ENCODE measurements around the gene FIGN.

DNA sequence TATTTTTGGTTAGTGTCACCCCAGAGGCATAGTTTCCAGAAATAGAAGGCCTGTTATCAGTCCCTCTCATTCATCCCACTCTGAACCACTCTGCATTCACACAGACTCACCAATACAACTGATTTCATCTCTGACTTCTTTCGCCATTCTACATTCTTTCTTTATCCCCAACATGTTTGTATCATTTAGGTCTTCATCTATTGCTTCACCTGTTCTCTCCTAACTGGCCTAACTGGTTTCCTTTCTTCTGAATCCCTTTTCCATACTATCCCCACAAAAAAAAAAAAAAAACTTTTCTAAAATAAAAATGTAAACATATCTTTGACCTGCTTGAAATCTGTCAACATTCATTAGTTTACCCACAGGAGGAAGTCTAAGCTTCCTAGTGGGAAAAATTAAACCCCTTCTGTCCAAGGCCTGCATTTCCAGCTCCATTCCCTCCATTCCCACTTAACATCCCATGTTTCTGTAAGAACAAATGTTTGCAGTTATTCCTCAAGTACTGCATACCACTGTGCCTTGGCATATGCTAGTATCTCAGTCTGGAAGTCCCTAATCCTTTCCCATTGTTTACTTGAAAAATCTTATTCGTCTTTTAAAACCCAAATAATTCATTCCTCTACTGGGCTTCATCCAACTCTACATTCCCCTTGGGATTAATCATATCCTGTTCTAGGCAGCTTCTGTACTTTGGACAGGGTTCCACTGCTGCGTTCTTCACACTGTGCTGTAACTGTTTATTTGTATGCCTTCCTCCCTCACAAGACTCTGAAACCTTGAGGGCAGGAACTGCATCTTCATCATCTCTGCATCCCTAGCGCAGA is 68.5 kb downstream of the FIGN start:
- TF ChIP-seq, protein P1, sequence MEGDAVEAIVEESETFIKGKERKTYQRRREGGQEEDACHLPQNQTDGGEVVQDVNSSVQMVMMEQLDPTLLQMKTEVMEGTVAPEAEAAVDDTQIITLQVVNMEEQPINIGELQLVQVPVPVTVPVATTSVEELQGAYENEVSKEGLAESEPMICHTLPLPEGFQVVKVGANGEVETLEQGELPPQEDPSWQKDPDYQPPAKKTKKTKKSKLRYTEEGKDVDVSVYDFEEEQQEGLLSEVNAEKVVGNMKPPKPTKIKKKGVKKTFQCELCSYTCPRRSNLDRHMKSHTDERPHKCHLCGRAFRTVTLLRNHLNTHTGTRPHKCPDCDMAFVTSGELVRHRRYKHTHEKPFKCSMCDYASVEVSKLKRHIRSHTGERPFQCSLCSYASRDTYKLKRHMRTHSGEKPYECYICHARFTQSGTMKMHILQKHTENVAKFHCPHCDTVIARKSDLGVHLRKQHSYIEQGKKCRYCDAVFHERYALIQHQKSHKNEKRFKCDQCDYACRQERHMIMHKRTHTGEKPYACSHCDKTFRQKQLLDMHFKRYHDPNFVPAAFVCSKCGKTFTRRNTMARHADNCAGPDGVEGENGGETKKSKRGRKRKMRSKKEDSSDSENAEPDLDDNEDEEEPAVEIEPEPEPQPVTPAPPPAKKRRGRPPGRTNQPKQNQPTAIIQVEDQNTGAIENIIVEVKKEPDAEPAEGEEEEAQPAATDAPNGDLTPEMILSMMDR (IDR thresholded peaks at IDR 0.05), result no peak
- no peak for TF ChIP-seq POLR2A (IDR thresholded peaks at IDR 0.05)
